ENCODE data around the gene MBD3L1. TPM values are rescaled to one million over a fixed set of nuclear protein-coding genes. Genes with fewer than 3 reads are reported as not detected.

The MBD3L1 gene
- total and polyA plus RNA-seq, 5 donors: not detected

GRCh38 chr19:8880868-8881488, 48.8 kb downstream of the MBD3L1 start:
- intact Hi-C loops (cut with DNase I): no loop called here
- H3K9me3 ChIP-seq (ENCODE audit: control insufficient read depth, low read length): no peaks in the 10 kb centered on the region
- ATAC-seq (no peak), DNase-seq (no peak)
- no peaks in the 10 kb centered on the region for H3K4me1 ChIP-seq (ENCODE audit: control insufficient read depth, insufficient read depth, low read length)
- H3K27ac ChIP-seq (ENCODE audit: low read length): no peak overlapping the region
- 70% methylated on average over 2 of the region's 2 CpGs for WGBS
- no peaks in the 10 kb centered on the region for H3K27me3 ChIP-seq (ENCODE audit: control insufficient read depth, insufficient read depth)
- no peak overlapping the region for H3K4me3 ChIP-seq (ENCODE audit: low read length)

DNA sequence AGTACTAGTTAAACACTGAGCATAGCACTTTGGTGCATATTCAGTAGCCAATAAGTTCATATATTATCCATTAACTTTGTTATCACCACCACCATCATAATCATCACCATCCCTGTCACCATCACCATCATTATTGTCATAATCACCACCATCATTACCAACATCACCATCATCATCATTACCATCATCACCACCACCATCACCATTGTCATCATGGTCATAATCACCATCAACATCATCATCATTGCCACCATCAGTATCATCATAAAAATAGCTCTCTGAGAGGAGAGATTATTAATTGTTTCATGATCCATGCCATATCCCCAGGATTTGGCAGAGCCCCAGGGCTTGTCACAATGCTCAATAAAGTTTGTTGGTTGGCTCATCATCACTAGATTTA, 49.3 kb downstream of the MBD3L1 start:
- ATAC-seq (no peak), DNase-seq (no peak)
- H3K27me3 ChIP-seq (ENCODE audit: control insufficient read depth, insufficient read depth): no peaks in the 10 kb centered on the region
- H3K4me1 ChIP-seq (ENCODE audit: control insufficient read depth, insufficient read depth, low read length): no peaks in the 10 kb centered on the region
- H3K4me3 ChIP-seq (ENCODE audit: low read length): no peak overlapping the region
- intact Hi-C loops (cut with DNase I): no loop called here
- H3K9me3 ChIP-seq (ENCODE audit: control insufficient read depth, low read length): no peaks in the 10 kb centered on the region
- H3K27ac ChIP-seq (ENCODE audit: low read length): no peak overlapping the region

DNA sequence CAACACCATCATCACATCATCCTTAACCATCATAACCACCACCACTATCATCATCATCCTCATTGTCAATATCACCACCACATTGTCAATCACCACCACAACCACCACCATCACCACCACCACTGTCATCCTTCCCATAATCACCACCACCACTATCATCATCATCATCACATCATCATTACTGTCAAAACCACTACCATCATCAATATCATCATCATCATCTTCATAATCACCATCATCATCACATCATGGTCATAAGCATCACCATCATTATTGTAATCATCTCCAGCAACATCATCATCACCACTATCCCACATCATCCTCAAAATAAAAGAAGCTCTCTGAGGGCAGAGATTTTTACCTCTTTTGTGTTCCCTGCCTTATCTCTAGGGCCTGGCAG, 52.2 kb downstream of the MBD3L1 start:
- ATAC-seq (no peak), DNase-seq (no peak)
- Histone ChIP-seq H3K4me3 (ENCODE audit: low read length) (no peak overlapping the region), H3K27me3 (ENCODE audit: control insufficient read depth, insufficient read depth) (no peaks in the 10 kb centered on the region), H3K4me1 (ENCODE audit: control insufficient read depth, insufficient read depth, low read length) (no peaks in the 10 kb centered on the region), H3K27ac (ENCODE audit: low read length) (no peak overlapping the region), H3K9me3 (ENCODE audit: control insufficient read depth, low read length) (peaks cover 2% of the 10 kb centered on the region)
- intact Hi-C loops (cut with DNase I): no loop called here

GRCh38 chr19:8887364-8887763, 55.2 kb downstream of the MBD3L1 start:
- no peak overlapping the region for H3K27ac ChIP-seq (ENCODE audit: low read length)

GRCh38 chr19:8890260-8890659, 58.1 kb downstream of the MBD3L1 start:
- Histone ChIP-seq H3K27me3 (ENCODE audit: control insufficient read depth, insufficient read depth) (no peaks in the 10 kb centered on the region), H3K9me3 (ENCODE audit: control insufficient read depth, low read length) (peaks cover 2% of the 10 kb centered on the region), H3K4me1 (ENCODE audit: control insufficient read depth, insufficient read depth, low read length) (no peaks in the 10 kb centered on the region), H3K27ac (ENCODE audit: low read length) (no peak overlapping the region), H3K4me3 (ENCODE audit: low read length) (no peak overlapping the region)
- DNase-seq (no peak), ATAC-seq (no peak)
- intact Hi-C loops (cut with DNase I): no loop called here

More at GRCh38 chr19:8887364-8887763, 55.2 kb downstream of the MBD3L1 start:
- Histone ChIP-seq H3K9me3 (ENCODE audit: control insufficient read depth, low read length) (peaks cover 2% of the 10 kb centered on the region), H3K27me3 (ENCODE audit: control insufficient read depth, insufficient read depth) (no peaks in the 10 kb centered on the region), H3K4me1 (ENCODE audit: control insufficient read depth, insufficient read depth, low read length) (no peaks in the 10 kb centered on the region), H3K4me3 (ENCODE audit: low read length) (no peak overlapping the region)
- no peak for DNase-seq
- no peak for ATAC-seq
- WGBS: 56% methylated on average over 2 of the region's 2 CpGs
- intact Hi-C loops (cut with DNase I): no loop called here

Other genes with a start within 250 kb of the MBD3L1 start
- gene ADAMTS10, start 221.7 kb upstream of the MBD3L1 start, total RNA-seq: 10 to 100 TPM; 16.1 to 29.3 (median 22.0) TPM
- gene ADAMTS10, start 221.7 kb upstream of the MBD3L1 start, polyA plus RNA-seq: 18.1 TPM
- not detected for gene NFILZ, start 201.7 kb upstream of the MBD3L1 start, total RNA-seq
- gene NFILZ, start 201.7 kb upstream of the MBD3L1 start, polyA plus RNA-seq: not detected
- not detected for gene ACTL9, start 133.6 kb upstream of the MBD3L1 start, total RNA-seq
- gene ACTL9, start 133.6 kb upstream of the MBD3L1 start, polyA plus RNA-seq: not detected
- not detected for gene OR2Z1, start 110.7 kb upstream of the MBD3L1 start, total RNA-seq
- not detected for gene OR2Z1, start 110.7 kb upstream of the MBD3L1 start, polyA plus RNA-seq
- 10 to 100 TPM; 13.6 to 15.1 (median 14.6) TPM for gene ZNF558, start 73 bp upstream of the MBD3L1 start, total RNA-seq
- 7.2 TPM for gene ZNF558, start 73 bp upstream of the MBD3L1 start, polyA plus RNA-seq
- under 1 TPM in 3 of 4 donors, not detected in 1; 0.24 to 0.37 (median 0.25) TPM for gene MUC16, start 178.0 kb downstream of the MBD3L1 start, total RNA-seq
- gene MUC16, start 178.0 kb downstream of the MBD3L1 start, polyA plus RNA-seq: not detected

Data from right cardiac atrium (tissue), 5 donors.